ENCODE results near the gene NXNL1.
"Not testable (repeated sequence)": the region's sequence is repeated elsewhere in the genome, so short reads cannot be mapped to it uniquely, and the experiment has no call there.

Gene NXNL1, protein sequence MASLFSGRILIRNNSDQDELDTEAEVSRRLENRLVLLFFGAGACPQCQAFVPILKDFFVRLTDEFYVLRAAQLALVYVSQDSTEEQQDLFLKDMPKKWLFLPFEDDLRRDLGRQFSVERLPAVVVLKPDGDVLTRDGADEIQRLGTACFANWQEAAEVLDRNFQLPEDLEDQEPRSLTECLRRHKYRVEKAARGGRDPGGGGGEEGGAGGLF

DNA sequence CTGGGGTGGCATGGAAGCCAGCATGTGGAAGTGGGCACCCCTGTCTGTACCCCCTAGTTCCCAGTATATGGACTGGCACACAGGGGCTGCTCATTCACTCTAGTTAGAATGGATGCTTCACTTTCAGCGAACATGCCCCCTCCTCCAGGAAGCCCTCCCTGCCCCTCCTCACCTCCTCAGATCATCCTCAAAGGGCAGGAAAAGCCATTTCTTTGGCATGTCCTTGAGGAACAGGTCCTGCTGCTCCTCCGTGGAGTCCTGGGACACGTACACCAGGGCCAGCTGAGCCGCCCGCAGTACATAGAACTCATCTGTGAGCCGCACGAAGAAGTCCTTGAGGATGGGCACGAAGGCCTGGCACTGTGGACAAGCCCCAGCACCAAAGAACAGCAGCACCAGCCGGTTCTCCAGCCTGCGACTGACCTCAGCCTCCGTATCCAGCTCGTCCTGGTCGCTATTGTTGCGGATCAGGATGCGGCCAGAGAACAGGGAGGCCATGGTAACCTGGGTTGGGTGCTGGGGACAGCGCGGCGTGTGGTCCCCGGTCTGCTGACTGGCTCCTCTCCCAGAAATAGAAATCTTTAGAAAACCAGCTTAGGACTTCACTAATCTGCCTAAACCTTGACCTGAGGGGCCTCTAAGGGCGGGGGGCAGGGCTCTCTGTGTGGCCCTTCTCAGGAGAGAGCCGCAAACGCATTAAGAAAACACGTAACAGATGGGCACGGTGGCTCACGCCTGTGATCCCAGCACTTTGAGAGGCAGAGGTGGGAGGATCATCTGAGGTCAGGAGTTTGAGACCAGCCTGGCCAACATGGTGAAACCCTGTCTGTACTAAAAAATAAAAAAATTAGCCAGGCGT is at the start of gene NXNL1:
NXNL1 (minus strand) TSS at position 555 of the 859 bp plus-strand sequence; CDS start at position 498, 57 bp downstream.
- no peak within 1 kb of the TSS for H3K4me3 ChIP-seq (replicated peaks; ENCODE audit: low read depth, low read length)
- DNase-seq (ENCODE audit: low read depth) = no peak
- TF ChIP-seq, protein P1, sequence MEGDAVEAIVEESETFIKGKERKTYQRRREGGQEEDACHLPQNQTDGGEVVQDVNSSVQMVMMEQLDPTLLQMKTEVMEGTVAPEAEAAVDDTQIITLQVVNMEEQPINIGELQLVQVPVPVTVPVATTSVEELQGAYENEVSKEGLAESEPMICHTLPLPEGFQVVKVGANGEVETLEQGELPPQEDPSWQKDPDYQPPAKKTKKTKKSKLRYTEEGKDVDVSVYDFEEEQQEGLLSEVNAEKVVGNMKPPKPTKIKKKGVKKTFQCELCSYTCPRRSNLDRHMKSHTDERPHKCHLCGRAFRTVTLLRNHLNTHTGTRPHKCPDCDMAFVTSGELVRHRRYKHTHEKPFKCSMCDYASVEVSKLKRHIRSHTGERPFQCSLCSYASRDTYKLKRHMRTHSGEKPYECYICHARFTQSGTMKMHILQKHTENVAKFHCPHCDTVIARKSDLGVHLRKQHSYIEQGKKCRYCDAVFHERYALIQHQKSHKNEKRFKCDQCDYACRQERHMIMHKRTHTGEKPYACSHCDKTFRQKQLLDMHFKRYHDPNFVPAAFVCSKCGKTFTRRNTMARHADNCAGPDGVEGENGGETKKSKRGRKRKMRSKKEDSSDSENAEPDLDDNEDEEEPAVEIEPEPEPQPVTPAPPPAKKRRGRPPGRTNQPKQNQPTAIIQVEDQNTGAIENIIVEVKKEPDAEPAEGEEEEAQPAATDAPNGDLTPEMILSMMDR (IDR thresholded peaks at IDR 0.05; ENCODE audit: low read length, missing control alignments) = no peak

DNA sequence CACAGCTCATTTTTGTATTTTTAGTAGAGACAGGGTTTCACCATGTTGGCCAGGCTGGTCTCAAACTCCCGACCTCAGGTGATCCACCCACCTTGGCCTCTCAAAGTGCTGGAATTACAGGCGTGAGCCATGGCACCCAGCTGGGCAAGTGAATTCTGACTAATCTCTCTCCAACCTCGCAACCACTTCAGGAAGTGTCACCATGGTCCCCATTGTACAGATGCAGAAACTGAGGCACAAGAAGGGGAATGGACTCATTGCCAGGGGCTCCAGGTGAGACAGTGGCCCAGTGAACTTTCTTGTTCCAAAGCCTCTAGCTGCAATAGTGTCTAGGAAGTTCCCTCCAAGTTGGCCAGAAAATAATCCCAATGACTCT is 47.8 kb upstream of the NXNL1 start:
- H3K4me3 ChIP-seq (replicated peaks; ENCODE audit: low read depth, low read length); DNase-seq (ENCODE audit: low read depth): not testable (repeated sequence)

DNA sequence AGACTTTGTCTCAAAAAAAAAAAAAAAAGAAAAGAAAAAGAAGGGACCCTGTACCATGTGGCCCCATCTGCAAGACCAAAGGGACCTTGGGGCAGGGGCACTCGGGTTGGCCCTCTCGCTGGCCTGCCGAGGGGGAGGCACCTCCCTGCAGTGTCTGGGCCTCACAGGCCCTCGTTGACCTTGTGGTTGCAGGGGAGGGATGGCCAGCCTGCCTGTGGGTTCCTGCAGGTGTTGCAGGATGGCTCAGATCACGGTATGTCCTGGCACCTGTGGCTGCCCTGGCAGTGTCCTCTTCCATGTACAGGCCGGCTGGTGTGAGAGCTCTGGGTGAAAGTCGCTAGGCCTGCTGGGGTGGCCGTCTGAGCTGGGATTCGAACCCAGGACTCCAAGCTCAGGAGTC is 46.0 kb upstream of the NXNL1 start:
- no peak overlapping the region for H3K4me3 ChIP-seq (replicated peaks; ENCODE audit: low read depth, low read length)
- no peak for DNase-seq (ENCODE audit: low read depth)
- TF ChIP-seq, protein P1 (IDR thresholded peaks at IDR 0.05; ENCODE audit: low read length, missing control alignments) = no peak

DNA sequence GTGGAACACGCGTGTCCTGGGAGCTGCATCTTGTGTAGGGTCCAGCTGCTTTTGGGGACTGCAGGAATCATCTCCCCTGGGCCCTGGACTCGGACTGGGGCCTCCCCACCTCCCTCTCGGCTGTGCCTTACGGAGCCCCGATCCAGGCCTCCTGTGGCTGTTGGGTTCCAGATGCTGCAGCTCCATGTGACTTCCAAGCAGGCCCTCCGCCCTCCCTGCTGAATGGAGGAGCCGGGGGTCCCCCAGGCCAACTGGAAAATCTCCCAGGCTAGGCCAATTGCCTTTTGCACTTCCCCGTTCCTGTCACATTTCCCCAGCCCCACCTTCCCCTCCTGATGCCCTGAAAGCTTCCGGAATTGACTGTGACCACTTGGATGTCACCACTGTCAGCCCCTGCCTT is 44.5 kb upstream of the NXNL1 start:
- no peak for DNase-seq (ENCODE audit: low read depth)
- TF ChIP-seq, protein P1 (IDR thresholded peaks at IDR 0.05; ENCODE audit: low read length, missing control alignments) = no peak
- no peak overlapping the region for H3K4me3 ChIP-seq (replicated peaks; ENCODE audit: low read depth, low read length)

DNA sequence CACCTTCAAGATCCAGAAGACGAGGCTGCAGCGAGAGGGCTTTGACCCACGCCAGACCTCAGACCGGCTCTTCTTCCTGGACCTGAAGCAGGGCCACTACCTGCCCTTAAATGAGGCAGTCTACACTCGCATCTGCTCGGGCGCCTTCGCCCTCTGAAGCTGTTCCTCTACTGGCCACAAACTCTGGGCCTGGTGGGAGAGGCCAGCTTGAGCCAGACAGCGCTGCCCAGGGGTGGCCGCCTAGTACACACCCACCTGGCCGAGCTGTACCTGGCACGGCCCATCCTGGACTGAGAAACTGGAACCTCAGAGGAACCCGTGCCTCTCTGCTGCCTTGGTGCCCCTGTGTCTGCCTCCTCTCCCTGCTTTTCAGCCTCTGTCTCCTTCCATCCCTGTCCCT is 43.7 kb upstream of the NXNL1 start:
- no peak overlapping the region for H3K4me3 ChIP-seq (replicated peaks; ENCODE audit: low read depth, low read length)
- DNase-seq (ENCODE audit: low read depth) = no peak
- TF ChIP-seq, protein P1 (IDR thresholded peaks at IDR 0.05; ENCODE audit: low read length, missing control alignments) = no peak

DNA sequence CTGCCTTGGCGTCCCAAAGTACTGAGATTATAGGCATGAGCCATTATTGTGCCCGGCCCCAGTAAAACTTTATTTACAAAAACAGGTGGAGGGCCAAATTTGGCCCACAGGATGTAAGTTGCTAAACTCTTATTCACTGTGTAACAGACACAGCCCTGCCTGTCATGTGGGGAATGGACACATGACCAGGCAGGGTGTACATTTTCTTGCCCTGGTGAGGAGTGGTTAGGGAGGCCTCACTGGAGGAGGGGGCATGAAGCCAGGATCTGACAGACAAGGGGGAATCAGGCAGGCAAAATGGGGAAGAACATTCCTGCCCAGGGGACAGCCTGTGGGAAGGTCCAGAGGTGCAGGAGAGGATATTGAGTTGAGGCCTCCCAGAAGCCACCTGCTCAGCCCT is 43.3 kb upstream of the NXNL1 start:
- H3K4me3 ChIP-seq (replicated peaks; ENCODE audit: low read depth, low read length) = no peak overlapping the region
- TF ChIP-seq, protein P1 (IDR thresholded peaks at IDR 0.05; ENCODE audit: low read length, missing control alignments) = no peak
- DNase-seq (ENCODE audit: low read depth) = no peak

DNA sequence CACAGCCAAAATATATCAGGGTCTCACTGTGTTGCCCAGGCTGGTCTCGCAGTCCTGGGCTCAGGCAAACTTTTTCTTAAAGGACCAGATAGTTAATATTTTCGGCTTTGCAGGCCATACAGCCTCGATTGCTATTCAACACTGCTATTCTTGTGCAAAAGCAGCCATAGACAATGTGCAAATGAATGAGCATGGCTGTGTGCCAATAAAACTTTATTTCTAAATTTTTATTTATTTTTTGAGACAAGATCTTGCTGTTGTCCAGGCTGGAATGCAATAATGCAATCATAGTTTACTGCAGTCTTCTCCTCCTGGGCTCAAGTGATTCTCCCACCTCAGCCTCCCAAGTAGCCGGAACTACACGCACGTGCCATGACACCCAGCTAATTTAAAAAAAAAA is 42.5 kb upstream of the NXNL1 start:
- TF ChIP-seq, protein P1 (IDR thresholded peaks at IDR 0.05; ENCODE audit: low read length, missing control alignments) = no peak

More for the DNA sequence above, 42.5 kb upstream of the NXNL1 start:
- no peak overlapping the region for H3K4me3 ChIP-seq (replicated peaks; ENCODE audit: low read depth, low read length)
- DNase-seq (ENCODE audit: low read depth) = no peak

Data from fibroblast of pulmonary artery (primary cell).